ENCODE data around the gene TRIM17.

Gene TRIM17

GRCh38 chr1:228399531-228400236 lies 17.0 kb downstream of the TRIM17 start:
- DNase-seq, result no peak

- DNase-seq, result no peak
Observed at GRCh38 chr1:228398741-228399461, 17.8 kb downstream of the TRIM17 start.

GRCh38 chr1:228397966-228398365 lies 18.7 kb downstream of the TRIM17 start:
- DNase-seq, result no peak

DNA sequence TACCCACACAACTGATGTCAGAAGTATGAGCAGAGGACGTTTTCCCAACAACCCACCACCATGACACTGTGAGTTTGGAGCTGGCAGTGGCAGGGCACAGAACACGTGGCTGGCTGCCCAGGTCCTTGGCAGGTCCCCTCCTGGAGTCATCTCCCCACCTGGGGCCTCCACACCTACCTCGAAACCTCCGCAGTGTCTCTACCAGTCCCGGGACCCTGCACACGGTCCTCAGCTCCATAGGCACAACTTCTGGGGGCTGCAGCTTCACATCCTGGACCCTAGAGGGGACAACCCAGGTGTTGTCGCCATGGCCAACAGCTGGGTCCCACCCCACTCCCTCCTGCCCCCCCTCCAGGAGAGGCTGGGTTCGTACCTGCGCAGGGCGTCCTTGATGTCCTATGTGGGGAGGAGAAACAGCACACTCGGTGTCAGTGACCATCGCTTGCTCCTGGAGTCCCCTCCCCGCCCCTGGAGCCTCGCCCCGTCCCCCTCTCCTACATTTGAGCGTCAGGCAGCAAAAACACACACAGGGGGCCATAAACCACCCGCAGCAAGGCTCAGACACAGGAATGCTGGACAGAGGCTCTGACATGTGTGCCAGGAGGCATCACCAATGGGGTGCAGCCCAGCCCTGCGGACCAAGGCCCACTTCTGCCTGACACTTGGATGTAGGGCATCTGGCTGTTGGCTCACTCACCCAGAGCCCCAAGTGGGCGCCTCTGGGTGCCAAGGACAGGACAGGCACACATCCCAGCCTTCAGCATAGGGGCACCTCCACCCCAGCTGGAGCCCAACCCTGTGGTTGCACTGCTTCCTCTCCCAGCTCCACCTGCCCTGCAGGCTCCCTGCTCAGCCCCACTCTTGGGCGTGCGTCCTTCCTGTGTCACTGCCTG lies 19.6 kb downstream of the TRIM17 start:
- no peak for DNase-seq

DNA sequence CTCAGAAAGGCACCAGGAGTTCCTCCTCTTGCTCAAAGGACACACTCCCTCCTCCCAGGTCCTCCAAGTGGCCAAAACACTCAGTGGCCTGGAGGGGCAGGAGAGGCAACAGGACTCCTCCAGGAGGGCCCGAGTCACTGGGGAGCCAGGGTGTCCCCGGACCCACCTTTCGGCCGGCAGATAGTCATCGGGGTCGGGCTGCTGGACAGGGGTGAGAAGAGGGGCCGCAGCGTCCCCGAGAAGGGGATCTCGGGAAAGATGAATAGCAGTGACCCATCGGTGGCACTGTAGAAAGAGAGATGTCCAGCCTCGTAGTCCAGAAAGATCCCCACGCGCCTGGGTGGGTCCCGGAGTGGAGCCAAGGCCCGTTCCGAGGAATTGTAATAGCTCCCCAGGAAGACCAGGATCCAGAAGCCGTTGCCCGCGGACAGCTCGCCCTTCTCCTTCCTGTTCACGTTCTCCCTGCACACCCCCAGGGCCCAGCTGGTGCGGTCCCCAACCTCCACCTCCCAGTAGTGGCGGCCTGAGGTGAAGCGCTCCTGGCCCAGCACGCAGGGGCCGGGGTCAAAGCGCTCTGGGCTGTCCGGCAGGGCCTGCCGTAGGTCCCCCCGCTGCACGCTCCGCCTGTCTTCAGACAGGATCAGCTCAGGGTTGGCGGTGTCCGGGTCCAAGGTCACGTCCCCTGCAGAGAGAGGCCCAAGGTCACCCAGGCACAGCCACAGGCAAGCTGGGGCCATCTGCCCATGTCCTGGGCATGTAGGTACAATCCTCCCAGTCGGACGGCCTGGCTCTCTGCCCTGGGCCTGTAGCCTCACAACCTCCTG lies 21.9 kb downstream of the TRIM17 start:
- no peak for DNase-seq

GRCh38 chr1:228393811-228394570 lies 22.7 kb downstream of the TRIM17 start:
- no peak for DNase-seq

- DNase-seq, result no peak
Observed at GRCh38 chr1:228393268-228393701, 23.4 kb downstream of the TRIM17 start.

GRCh38 chr1:228392111-228392936 lies 24.3 kb downstream of the TRIM17 start:
- DNase-seq, result no peak

GRCh38 chr1:228391411-228392020 lies 25.1 kb downstream of the TRIM17 start:
- DNase-seq, result no peak

DNA sequence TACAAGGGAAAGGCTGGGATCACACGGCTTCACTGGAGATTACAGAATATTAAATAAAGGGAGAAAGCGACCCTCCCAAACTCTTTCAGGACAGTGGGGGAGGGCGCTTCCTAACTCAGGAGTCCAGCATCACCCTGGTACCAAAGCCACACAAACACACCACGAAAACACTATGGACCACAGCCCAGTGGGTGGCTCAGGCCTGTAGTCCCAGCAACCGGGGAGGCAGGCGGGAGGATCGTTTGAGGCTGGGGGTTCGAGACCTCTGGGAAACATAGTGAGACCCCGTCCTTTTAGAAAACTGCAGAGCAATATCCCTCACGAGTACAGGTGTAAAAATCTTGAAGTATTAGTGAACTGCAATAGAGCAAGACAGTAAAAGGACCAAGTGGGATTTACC lies 26.0 kb downstream of the TRIM17 start:
- no peak for DNase-seq

GRCh38 chr1:228387321-228387720 lies 29.3 kb downstream of the TRIM17 start:
- no peak for DNase-seq

DNA sequence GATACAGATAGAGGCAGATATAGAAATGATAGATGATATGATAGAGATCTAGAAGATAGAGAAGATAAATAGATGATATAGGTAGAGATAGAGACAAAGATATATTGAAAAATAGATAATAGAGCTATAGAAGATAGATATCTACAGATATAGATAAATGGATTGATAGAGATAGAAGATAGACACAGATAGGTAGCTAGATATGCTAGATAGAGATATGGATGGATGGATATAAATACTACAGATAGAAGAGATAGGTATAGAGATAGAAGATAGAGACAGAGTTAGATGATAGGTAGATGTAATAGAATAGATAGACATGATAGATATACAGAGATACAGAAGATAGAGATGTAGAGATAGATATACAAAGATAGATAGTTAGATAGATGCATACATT lies 31.4 kb downstream of the TRIM17 start:
- DNase-seq, result no peak

- DNase-seq, result no peak
Observed at GRCh38 chr1:228383773-228384172, 32.9 kb downstream of the TRIM17 start.

GRCh38 chr1:228381356-228381755 lies 35.3 kb downstream of the TRIM17 start:
- no peak for DNase-seq

- DNase-seq, result no peak
Observed at GRCh38 chr1:228379666-228380065, 37.0 kb downstream of the TRIM17 start.

DNA sequence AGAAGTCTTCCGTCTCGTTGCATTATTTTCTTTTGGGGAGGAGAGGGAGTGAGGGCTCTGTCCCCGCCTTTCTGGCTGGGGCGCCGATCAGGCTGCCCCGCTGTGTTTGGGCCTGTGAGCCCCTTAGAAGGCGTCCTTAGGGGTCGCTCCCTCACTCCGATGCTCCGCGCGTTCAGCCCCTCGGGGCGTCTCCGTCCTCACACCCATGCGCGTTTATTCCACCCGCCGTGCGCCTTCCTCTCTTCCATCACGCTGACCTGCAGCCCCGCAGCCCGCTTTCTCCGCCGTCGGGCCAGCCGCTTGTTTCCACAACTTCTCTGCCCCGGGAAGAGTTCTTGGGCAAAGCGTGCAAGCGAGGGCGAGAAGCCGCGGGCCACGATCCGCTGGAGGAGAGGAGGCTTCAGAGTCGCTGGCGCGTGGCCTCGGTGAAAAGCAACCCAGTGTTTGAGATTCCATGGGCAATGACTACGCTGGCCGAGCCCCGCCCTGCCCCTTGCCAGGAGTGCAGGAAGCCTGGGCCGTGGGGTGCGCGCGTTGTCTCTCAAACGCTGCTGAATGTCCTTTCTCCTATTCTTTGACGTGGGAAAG lies 37.7 kb downstream of the TRIM17 start:
- no peak for DNase-seq

GRCh38 chr1:228378090-228378872 lies 38.4 kb downstream of the TRIM17 start:
- DNase-seq, result no peak

- DNase-seq, result no peak
Observed at GRCh38 chr1:228377664-228378089, 39.0 kb downstream of the TRIM17 start.

Measured in SIG-M5 (cell line).